A673 (cell line): Measurements from ENCODE around the gene INPP5F. TPM values are rescaled to one million over a fixed set of nuclear protein-coding genes. Genes with fewer than 3 reads are reported as not detected.

Experiments
- BruUV-seq: library from RNA; stranded (reverse); fragments of 400-500 nt; replicated peaks from 2 replicates; lab custom pipeline; 2021; lab: Mats Ljungman, UMichigan
- CTCF ChIA-PET: fragments of 300-600 bp; sonication (Branson Sonifier 250); formaldehyde crosslinking; loops from one replicate; lab custom pipeline; 2022; ENCODE audit warnings: antibody characterized with exemption; lab: Charles Lee
- POLR2A ChIA-PET: fragments of 300-600 bp; sonication (Branson Sonifier 250); formaldehyde crosslinking; loops from one replicate; lab custom pipeline; 2022; ENCODE audit warnings: antibody characterized with exemption; ENCODE audit not compliant: low non-redundant PET; lab: Charles Lee
- DNase-seq: peaks from one replicate; pipeline ENCODE4 v3.0.0-alpha.2; 2015; ENCODE audit warnings: low spot score
- H3K27ac ChIP-seq: fragments of 200-600 bp; sonication (generic); 2 replicates; pipeline ENCODE4 v1.5.1; 2016; ENCODE audit warnings: mixed run types, low read depth, mild to moderate bottlenecking, mixed read lengths, antibody characterized with exemption, low read length; ENCODE audit not compliant: poor library complexity, severe bottlenecking
- H3K27me3 ChIP-seq: fragments of 200-600 bp; sonication (generic); replicated peaks from 2 replicates; pipeline ENCODE4 v1.6.1; 2017; ENCODE audit warnings: mixed run types, low read depth, mild to moderate bottlenecking, mixed read lengths, antibody characterized with exemption, low read length; ENCODE audit not compliant: insufficient read depth, poor library complexity
- H3K36me3 ChIP-seq: fragments of 200-600 bp; sonication (generic); 2 replicates; pipeline ENCODE4 v1.6.1; 2016; ENCODE audit warnings: mixed run types, mild to moderate bottlenecking, mixed read lengths, antibody characterized with exemption, low read length; ENCODE audit not compliant: insufficient read depth, poor library complexity, severe bottlenecking
- H3K4me1 ChIP-seq: fragments of 200-600 bp; sonication (generic); 2 replicates; pipeline ENCODE4 v1.6.1; 2017; ENCODE audit warnings: mixed run types, mild to moderate bottlenecking, mixed read lengths, antibody characterized with exemption, low read length; ENCODE audit not compliant: insufficient read depth, poor library complexity, severe bottlenecking
- H3K4me3 ChIP-seq: fragments of 200-600 bp; sonication (generic); 2 replicates; pipeline ENCODE4 v1.5.1; 2016; ENCODE audit warnings: low read depth, mixed run types, mild to moderate bottlenecking, mixed read lengths, low read length; ENCODE audit not compliant: poor library complexity, severe bottlenecking
- H3K9me3 ChIP-seq: fragments of 200-600 bp; sonication (generic); 2 replicates; pipeline ENCODE4 v1.6.1; 2016; ENCODE audit warnings: mixed run types, low read depth, mild to moderate bottlenecking, mixed read lengths, antibody characterized with exemption, low read length; ENCODE audit not compliant: poor library complexity, severe bottlenecking
- CTCF ChIP-seq: fragments of 300-800, 200-600 bp; sonication (generic); conservative IDR thresholded peaks from 2 replicates; pipeline ENCODE4 v1.5.1; 2017; ENCODE audit warnings: low read depth, mild to moderate bottlenecking, antibody characterized with exemption, low read length, moderate library complexity, mixed read lengths
- EZH2 ChIP-seq: fragments of 200-600 bp; sonication (generic); IDR thresholded peaks from 2 replicates; pipeline ENCODE4 v1.6.1; 2017; ENCODE audit warnings: borderline replicate concordance, low read depth, mild to moderate bottlenecking, mixed read lengths, antibody characterized with exemption, low read length; ENCODE audit not compliant: poor library complexity, severe bottlenecking
- intact Hi-C: fragments of 100-400 bp; cut with micrococcal nuclease; formaldehyde crosslinking; loops from one replicate; pipeline ENCODE4 v1.10.0; 2022; ENCODE audit not compliant: unreplicated experiment
- total RNA-seq: library from RNA; stranded (reverse); gene quantifications from 2 replicates; pipeline ENCODE4 v1.2.3, GENCODE V29; 2021

The INPP5F gene
- total RNA-seq, 1 experiment from 2014 or later, result 22.0 TPM

GRCh38 chr10:119871881-119872609 is 146.2 kb downstream of the INPP5F start:
- ChIA-PET POLR2A (interaction anchor here (0.6 kb wide), 1 partner anchor 99 kb away, joined by 3 read pairs; no protein-coding TSS in a partner anchor), CTCF (interaction anchor here (0.5 to 2.4 kb wide), 2 partner anchors 10 to 121 kb away, joined by 4 to 8 read pairs; no protein-coding TSS in a partner anchor)
- TF ChIP-seq EZH2 (no peak), CTCF (no peak)
- Histone ChIP-seq H3K4me1 (peaks cover 21% of the 10 kb centered on the region), H3K27ac (peak overlapping the region; percentile 94), H3K27me3 (no peaks in the 10 kb centered on the region), H3K36me3 (no peaks in the 10 kb centered on the region), H3K4me3 (peak overlapping the region; percentile 96), H3K9me3 (no peaks in the 10 kb centered on the region)
- BruUV-seq, result no TSS peak
- peak; percentile 61 for DNase-seq
- intact Hi-C loops, result loop anchor here (2.0 to 10.0 kb wide), 2 partner anchors 21 to 277 kb away; partner anchors contain the start of genes SEC23IP and TIAL1

GRCh38 chr10:119872610-119872859 is 146.7 kb downstream of the INPP5F start, which contains the start of gene MCMBP:
MCMBP (minus strand) TSS chr10:119872843; CDS start chr10:119872584, 259 bp downstream.
- no peaks in the 10 kb centered on the region for H3K9me3 ChIP-seq
- peaks cover 21% of the 10 kb centered on the region for H3K4me1 ChIP-seq
- no TSS peak for BruUV-seq
- no peak for TF ChIP-seq CTCF
- no peak for TF ChIP-seq EZH2
- no peaks in the 10 kb centered on the region for H3K27me3 ChIP-seq
- CTCF ChIA-PET, result interaction anchor here (0.9 kb wide), 1 partner anchor 122 kb away, joined by 3 read pairs; no protein-coding TSS in a partner anchor
- intact Hi-C loops, result loop anchor here (2.0 to 10.0 kb wide), 2 partner anchors 20 to 278 kb away; partner anchors contain the start of genes SEC23IP and TIAL1
- H3K27ac ChIP-seq, result peak within 1 kb of the TSS; percentile 94
- H3K4me3 ChIP-seq, result peak within 1 kb of the TSS; percentile 96
- POLR2A ChIA-PET, result no interaction called here
- no peak for DNase-seq
- H3K36me3 ChIP-seq, result no peaks in the 10 kb centered on the region

- no TSS peak for BruUV-seq
- H3K4me1 ChIP-seq, result peaks cover 21% of the 10 kb centered on the region
- intact Hi-C loops, result loop anchor here (2.0 to 10.0 kb wide), 2 partner anchors 20 to 278 kb away; partner anchors contain the start of genes SEC23IP and TIAL1
- no peaks in the 10 kb centered on the region for H3K36me3 ChIP-seq
- peak; percentile 95 for DNase-seq
- H3K27ac ChIP-seq, result peak overlapping the region; percentile 94
- no peak for TF ChIP-seq CTCF
- TF ChIP-seq EZH2, result no peak
- H3K27me3 ChIP-seq, result no peaks in the 10 kb centered on the region
- no peaks in the 10 kb centered on the region for H3K9me3 ChIP-seq
- peak overlapping the region; percentile 96 for H3K4me3 ChIP-seq
- ChIA-PET CTCF (interaction anchor here (0.8 to 0.9 kb wide), 3 partner anchors 17 to 186 kb away, joined by 3 read pairs; no protein-coding TSS in a partner anchor), POLR2A (interaction anchor here (1.0 kb wide), 1 partner anchor 19 kb away, joined by 3 read pairs; the partner anchor contains the start of gene SEC23IP)
These were observed 147.2 kb downstream of the INPP5F start for GRCh38 chr10:119872860-119873681.
